Measurements from ENCODE around the gene COL18A1.
A peak's percentile ranks its signal among the peaks of the same experiment; 100 is the strongest.
"Not testable (repeated sequence)": the region's sequence is repeated elsewhere in the genome, so short reads cannot be mapped to it uniquely, and the experiment has no call there.

COL18A1 gene

GRCh38 chr21:45550522-45551210 is 145.7 kb downstream of the COL18A1 start:
- peak; percentile 81 for DNase-seq

- DNase-seq = peak; percentile 90
Measured at GRCh38 chr21:45551316-45551715, 146.4 kb downstream of the COL18A1 start.

- no peak for DNase-seq
Measured at GRCh38 chr21:45551783-45552695, 147.1 kb downstream of the COL18A1 start.

GRCh38 chr21:45552696-45553391 is 147.9 kb downstream of the COL18A1 start:
- no peak for DNase-seq

- DNase-seq = peak; percentile 84
Measured at GRCh38 chr21:45554477-45555175, 149.7 kb downstream of the COL18A1 start.

- DNase-seq = no peak
Measured at GRCh38 chr21:45555251-45555556, 150.2 kb downstream of the COL18A1 start.

- DNase-seq = peak; percentile 66
Measured at GRCh38 chr21:45555557-45556301, 150.8 kb downstream of the COL18A1 start.

GRCh38 chr21:45556302-45556644 is 151.3 kb downstream of the COL18A1 start:
- no peak for DNase-seq

- DNase-seq = no peak
Measured at GRCh38 chr21:45556645-45557615, 152.0 kb downstream of the COL18A1 start.

GRCh38 chr21:45557616-45558043 is 152.7 kb downstream of the COL18A1 start:
- no peak for DNase-seq

- DNase-seq = no peak
Measured at GRCh38 chr21:45558044-45558721, 153.2 kb downstream of the COL18A1 start.

GRCh38 chr21:45559216-45560105 is 154.5 kb downstream of the COL18A1 start:
- DNase-seq = no peak

- DNase-seq = no peak
Measured at GRCh38 chr21:45560106-45561021, 155.4 kb downstream of the COL18A1 start.

- not testable (repeated sequence) for DNase-seq
Measured at GRCh38 chr21:45561241-45561640, 156.3 kb downstream of the COL18A1 start.

- DNase-seq = no peak
Measured at GRCh38 chr21:45562402-45562801, 157.4 kb downstream of the COL18A1 start.

GRCh38 chr21:45562965-45563364 is 158.0 kb downstream of the COL18A1 start:
- DNase-seq = no peak

All from suppressor macrophage treated with lipopolysaccharide for 4 hours (primary cell).